K562 (cell line): ENCODE data around the gene HLA-B. TPM values are rescaled to one million over a fixed set of nuclear protein-coding genes. Genes with fewer than 3 reads are reported as not detected.

Experiments used
- ATAC-seq: fragments of 200-7000 bp; cut with Tn5 transposase; 3 replicates; pipeline ENCODE4 v1.9.1; 2020; ENCODE audit warnings: moderate library complexity
- BruUV-seq: library from RNA; stranded (reverse); fragments of 400-500 nt; replicated peaks from 2 replicates; lab custom pipeline; 2021; lab: Mats Ljungman, UMichigan
- CTCF ChIA-PET: fragments of 300-600 bp; formaldehyde crosslinking; extraction: SDS; loops from one replicate; lab custom pipeline; 2021; ENCODE audit warnings: low intra/inter-chr PET ratio; lab: Yijun Ruan, JAX
- POLR2A ChIA-PET: fragments of 300-600, 350-650 bp; sonication (Branson Sonifier 250); formaldehyde crosslinking; extraction: SDS; loops from one replicate; lab custom pipeline; 2021; ENCODE audit warnings: antibody characterized with exemption, inconsistent platforms; lab: Yijun Ruan, JAX
- DNase-seq, 4 experiments: peaks; one replicate each; pipeline versions ENCODE4 v3.0.0 to v3.0.0-alpha.2; 2011 to 2018; ENCODE audit warnings: low spot score in 3 of 4, mixed read lengths in 3 of 4; ENCODE audit errors: extremely low read depth in 1 of 4
- FAIRE-seq: peaks from 2 replicates; lab custom pipeline; 2011; peaks lifted over from hg19 to GRCh38; lab: Jason Lieb, UNC
- H2AFZ ChIP-seq: 2 replicates; pipeline ENCODE4 v1.6.0; 2011; ENCODE audit warnings: low read depth, low read length, control low read depth, inconsistent platforms
- H3K27ac ChIP-seq: fragments of 200-600 bp; 3 replicates; pipeline ENCODE4 v1.8.0; 2011; ENCODE audit warnings: low read depth, mild to moderate bottlenecking, control low read depth, inconsistent platforms, low read length, moderate library complexity, mixed read lengths; ENCODE audit errors: extremely low read depth
- H3K27me3 ChIP-seq, 2 experiments: fragments of 300-600 bp in 1 of 2; 2 replicates in 1 of 2; 3 replicates in 1 of 2; pipeline versions ENCODE4 v1.6.0 to v1.8.0; 2011; ENCODE audit warnings: inconsistent platforms in 2 of 2, low read length in 2 of 2, mild to moderate bottlenecking in 1 of 2, mixed read lengths in 1 of 2, moderate library complexity in 1 of 2; ENCODE audit not compliant: control insufficient read depth in 2 of 2, insufficient read depth in 2 of 2
- H3K36me3 ChIP-seq: fragments of 300-600 bp; 3 replicates; pipeline ENCODE4 v1.8.0; 2011; ENCODE audit warnings: mild to moderate bottlenecking, low read length, inconsistent platforms; ENCODE audit not compliant: control insufficient read depth, insufficient read depth
- H3K4me1 ChIP-seq, 2 experiments: fragments of 200-600 bp in 1 of 2; replicated peaks in 1 of 2; 2 replicates in 1 of 2; 3 replicates in 1 of 2; pipeline versions ENCODE4 v1.5.1 to v1.8.0; 2011; ENCODE audit warnings: inconsistent platforms in 2 of 2, low read length in 2 of 2, mild to moderate bottlenecking in 1 of 2, mixed read lengths in 1 of 2, moderate library complexity in 1 of 2; ENCODE audit not compliant: control insufficient read depth in 2 of 2, insufficient read depth in 2 of 2
- H3K4me2 ChIP-seq: 2 replicates; pipeline ENCODE4 v1.6.1; 2011; ENCODE audit warnings: low read length, control low read depth, inconsistent platforms, mixed read lengths; ENCODE audit not compliant: insufficient read depth
- H3K4me3 ChIP-seq: fragments of 200-600 bp; sonication (generic), shearing (Covaris generic); 2 replicates; pipeline ENCODE4 v1.5.1; 2016; ENCODE audit warnings: control low read depth, inconsistent platforms
- H3K79me2 ChIP-seq: fragments of 200-600 bp; 3 replicates; pipeline ENCODE4 v1.8.0; 2011; ENCODE audit warnings: low read length, inconsistent platforms; ENCODE audit not compliant: control insufficient read depth, insufficient read depth
- H3K9ac ChIP-seq, 2 experiments: 2 replicates each; pipeline versions ENCODE4 v1.6.0 to v1.6.1; 2011; ENCODE audit warnings: low read depth in 2 of 2, low read length in 2 of 2, control low read depth in 1 of 2, inconsistent platforms in 1 of 2, mild to moderate bottlenecking in 1 of 2, mixed read lengths in 1 of 2; ENCODE audit not compliant: insufficient read depth in 1 of 2
- H3K9me1 ChIP-seq: one replicate; pipeline ENCODE4 v1.6.0; 2011; ENCODE audit warnings: inconsistent platforms, mild to moderate bottlenecking, low read length, moderate library complexity; ENCODE audit not compliant: control insufficient read depth, insufficient read depth
- H3K9me3 ChIP-seq: replicated peaks from 2 replicates; pipeline ENCODE4 v1.5.1; 2011; ENCODE audit warnings: low read depth, low read length, inconsistent platforms; ENCODE audit not compliant: control insufficient read depth, insufficient read depth
- H4K20me1 ChIP-seq: replicated peaks from 2 replicates; pipeline ENCODE4 v1.6.1; 2011; ENCODE audit warnings: low read length, inconsistent platforms, mixed read lengths; ENCODE audit not compliant: control insufficient read depth, insufficient read depth
- CHD4 ChIP-seq: fragments of 200-600 bp; sonication (generic); IDR thresholded peaks from 3 replicates; pipeline ENCODE4 v1.6.1; 2012; ENCODE audit warnings: low read depth, mild to moderate bottlenecking, mixed read lengths, low read length, inconsistent platforms; ENCODE audit not compliant: insufficient read depth, insufficient replicate concordance, poor library complexity, severe bottlenecking
- DLX4 ChIP-seq: fragments of 250-450 bp; sonication (Bioruptor Pico); IDR thresholded peaks from 2 replicates; pipeline ENCODE4 v1.6.1; 2021; ENCODE audit warnings: mild to moderate bottlenecking
- ERF ChIP-seq: fragments of 450-650 bp; formaldehyde crosslinking; IDR thresholded peaks from 2 replicates; pipeline ENCODE4 v1.4.0; 2020; ENCODE audit warnings: mild to moderate bottlenecking, mixed read lengths
- EZH2 ChIP-seq: IDR thresholded peaks from 2 replicates; pipeline ENCODE4 v1.6.1; 2012; ENCODE audit warnings: low read depth, mild to moderate bottlenecking, inconsistent platforms, low read length, borderline replicate concordance
- HEY1 ChIP-seq: fragments of 250-450 bp; sonication (Bioruptor Pico); IDR thresholded peaks from 2 replicates; pipeline ENCODE4 v1.5.0; 2020; ENCODE audit warnings: mild to moderate bottlenecking, moderate library complexity, borderline replicate concordance
- KLF10 ChIP-seq: fragments of 250-450 bp; sonication (Bioruptor Pico); IDR thresholded peaks from 2 replicates; pipeline ENCODE4 v1.6.1; 2021; ENCODE audit warnings: matching md5 sums
- NR2C1 ChIP-seq, 2 experiments: fragments of 450-650 bp; IDR thresholded peaks; 2 replicates each; pipeline ENCODE4 v1.6.1; 2017; ENCODE audit warnings: mild to moderate bottlenecking in 2 of 2, antibody characterized with exemption in 1 of 2, inconsistent platforms in 1 of 2, missing compliant biosample characterization in 1 of 2, missing genetic modification characterization in 1 of 2
- SIX5 ChIP-seq, 2 experiments: IDR thresholded peaks; 2 replicates each; pipeline ENCODE4 v1.6.1; 2011; ENCODE audit warnings: low read length in 2 of 2, borderline replicate concordance in 1 of 2, low read depth in 1 of 2, mild to moderate bottlenecking in 1 of 2, moderate library complexity in 1 of 2; ENCODE audit not compliant: insufficient read depth in 1 of 2
- TSHZ1 ChIP-seq: fragments of 250-450 bp; sonication (Bioruptor Pico); IDR thresholded peaks from 2 replicates; pipeline ENCODE4 v1.4.0; 2020; ENCODE audit warnings: mild to moderate bottlenecking, moderate library complexity
- ZBTB33 ChIP-seq: sonication (generic); formaldehyde crosslinking; IDR thresholded peaks from 2 replicates; pipeline ENCODE4 v1.8.1; 2023; ENCODE audit warnings: mild to moderate bottlenecking, missing genetic modification reagents
- ZBTB7A ChIP-seq: IDR thresholded peaks from 2 replicates; pipeline ENCODE4 v1.6.1; 2011; ENCODE audit warnings: low read depth, mild to moderate bottlenecking, low read length, moderate library complexity, borderline replicate concordance; ENCODE audit not compliant: control insufficient read depth
- ZNF280A ChIP-seq: fragments of 450-650 bp; IDR thresholded peaks from 2 replicates; pipeline ENCODE4 v1.6.1; 2018; ENCODE audit warnings: mild to moderate bottlenecking, low read depth; ENCODE audit not compliant: partially characterized antibody
- ZNF511 ChIP-seq: sonication (generic); formaldehyde crosslinking; IDR thresholded peaks from 2 replicates; pipeline ENCODE4 v1.8.0; 2022; ENCODE audit warnings: mild to moderate bottlenecking, missing genetic modification reagents
- whole genome bisulfite sequencing: fragments of 100-300 bp; shearing (Covaris generic); methylation state at CpG from one replicate; pipeline ENCODE4 v1.1.6; 2016; ENCODE audit warnings: low coverage, mixed read lengths; ENCODE audit not compliant: insufficient coverage; ENCODE audit errors: missing lambda C conversion rate; 5-methylcytosine and 5-hydroxymethylcytosine counted together
- in situ Hi-C: fragments of 300-500 bp; cut with MboI; formaldehyde crosslinking; loops from 4 replicates; pipeline ENCODE4 v1.15.0; 2018; ENCODE audit warnings: inconsistent platforms, mixed read lengths
- intact Hi-C: fragments of 100-400 bp; cut with micrococcal nuclease; formaldehyde crosslinking; loops from 2 replicates; pipeline ENCODE4 v1.14.2; 2022
- polyA plus RNA-seq, 8 experiments: library from polyadenylated mRNA; depleted of rRNA in 4 of 8; stranded (reverse) in 5 of 8; unstranded in 3 of 8; fragments of >200 nt; fragmentation: Nextera tagmentation in 2 of 8; fragmentation: Illumina TruSeq in 1 of 8; extraction: Ambion mirVana in 2 of 8; extraction: Trizol in 1 of 8; gene quantifications; 2 replicates each; pipeline versions ENCODE4 v1.2.1 to v1.2.3, GENCODE V29; 2011 to 2014; ENCODE audit warnings: inconsistent platforms in 1 of 8, missing spikeins in 1 of 8
- total RNA-seq, 7 experiments: library from RNA; depleted of rRNA in 6 of 7; stranded (reverse); fragments of >200 nt in 6 of 7; fragmentation: Illumina TruSeq in 2 of 7; extraction: Trizol in 2 of 7; gene quantifications; 2 replicates each; pipeline versions ENCODE4 v1.2.1 to v1.2.3, GENCODE V29; 2011 to 2021; ENCODE audit warnings: low replicate concordance in 1 of 7

Gene HLA-B
- total and polyA plus RNA-seq, 9 of the 15 experiments (the other 6 are each of a cell fraction or from before 2014, with no cell fraction given): 0.07 to 9.7 (median 0.65) TPM; not detected in 2

GRCh38 chr6:31379850-31380249 is 22.9 kb upstream of the HLA-B start:
- Histone ChIP-seq H3K4me2 (no peak overlapping the region), H3K9ac (no peak overlapping the region), H3K9me3 (no peaks in the 10 kb centered on the region), H3K27me3 (peaks cover 32 to 59% of the 10 kb centered on the region in 2 experiments), H3K79me2 (no peaks in the 10 kb centered on the region), H3K4me3 (no peak overlapping the region), H3K9me1 (no peaks in the 10 kb centered on the region), H2AFZ (no peak overlapping the region), H4K20me1 (no peaks in the 10 kb centered on the region), H3K27ac (no peak overlapping the region), H3K36me3 (no peaks in the 10 kb centered on the region), H3K4me1 (no peaks in the 10 kb centered on the region)
- in situ Hi-C loops: loop anchor here (10.0 kb wide), 1 partner anchor 465 kb away; the partner anchor contains the start of gene VARS2
- TF ChIP-seq NR2C1 (IDR thresholded peaks at IDR 0.05) (no peak), NR2C1 (tag; IDR thresholded peaks at IDR 0.05) (no peak), KLF10 (CRISPR knock-in tag) (no peak), CHD4 (no peak), HEY1 (no peak), DLX4 (CRISPR knock-in tag) (no peak), ZBTB33 (no peak), ERF (CRISPR knock-in tag) (no peak), ZNF280A (no peak), SIX5 (IDR thresholded peaks at IDR 0.05; ENCODE audit: borderline replicate concordance in 1 of 2, insufficient read depth in 1 of 2, low read depth in 1 of 2, low read length in 2 of 2) (no peak), EZH2 (no peak), ZBTB7A (no peak), ZNF511 (CRISPR knock-in tag) (no peak), TSHZ1 (CRISPR knock-in tag) (no peak)
- POLR2A ChIA-PET: interaction anchor here (0.6 to 1.3 kb wide), 6 partner anchors 13 to 242 kb away, joined by 3 to 7 read pairs (median 4); no protein-coding TSS in a partner anchor
- no peak for ATAC-seq
- CTCF ChIA-PET: no interaction called here
- DNase-seq: no peak
- no TSS peak for BruUV-seq
- FAIRE-seq: no peak
- intact Hi-C loops: no loop called here
- WGBS: 1% methylated on average over 10 of the region's 10 CpGs
